Subcutaneous adipose tissue (tissue), 4 donors: ENCODE data around the gene TNFRSF21. TPM values are rescaled to one million over a fixed set of nuclear protein-coding genes. Genes with fewer than 3 reads are reported as not detected.

Experiments
- total RNA-seq, 4 donors: library from RNA; depleted of rRNA; stranded (reverse); fragments of >200 nt; gene quantifications; one replicate each; pipeline ENCODE4 v1.1.0, GENCODE V29; 2016
- TF ChIP-seq, protein P1 (sequence below): fragments of 450-650 bp; IDR thresholded peaks from one replicate; pipeline ENCODE4 v1.5.1; 2016; ENCODE audit warnings: low read depth, mild to moderate bottlenecking, control low read depth, antibody characterized with exemption, moderate library complexity

Gene TNFRSF21
- total RNA-seq, 4 donors from 2014 or later, result 11.7 to 42.0 (median 20.1) TPM

DNA sequence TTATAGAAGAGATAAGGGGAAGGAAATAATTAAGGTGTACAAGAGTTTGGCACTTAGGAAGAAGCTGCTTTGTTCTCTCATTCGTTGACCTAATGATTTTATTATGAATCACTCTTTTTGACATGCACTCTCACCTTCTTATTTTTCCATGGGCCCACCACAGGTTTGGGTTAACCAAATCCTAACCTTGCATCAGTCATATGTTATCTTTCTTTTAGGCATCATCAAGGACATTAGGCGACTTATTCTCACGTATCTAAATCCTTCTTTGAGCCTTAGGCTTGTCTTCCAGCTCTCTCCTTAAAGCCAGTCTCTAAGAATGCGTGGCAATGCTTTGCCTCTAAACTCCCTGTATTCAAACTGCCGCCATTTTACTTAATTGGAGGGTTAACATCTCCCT is 58.3 kb downstream of the TNFRSF21 start:
- TF ChIP-seq, protein P1, sequence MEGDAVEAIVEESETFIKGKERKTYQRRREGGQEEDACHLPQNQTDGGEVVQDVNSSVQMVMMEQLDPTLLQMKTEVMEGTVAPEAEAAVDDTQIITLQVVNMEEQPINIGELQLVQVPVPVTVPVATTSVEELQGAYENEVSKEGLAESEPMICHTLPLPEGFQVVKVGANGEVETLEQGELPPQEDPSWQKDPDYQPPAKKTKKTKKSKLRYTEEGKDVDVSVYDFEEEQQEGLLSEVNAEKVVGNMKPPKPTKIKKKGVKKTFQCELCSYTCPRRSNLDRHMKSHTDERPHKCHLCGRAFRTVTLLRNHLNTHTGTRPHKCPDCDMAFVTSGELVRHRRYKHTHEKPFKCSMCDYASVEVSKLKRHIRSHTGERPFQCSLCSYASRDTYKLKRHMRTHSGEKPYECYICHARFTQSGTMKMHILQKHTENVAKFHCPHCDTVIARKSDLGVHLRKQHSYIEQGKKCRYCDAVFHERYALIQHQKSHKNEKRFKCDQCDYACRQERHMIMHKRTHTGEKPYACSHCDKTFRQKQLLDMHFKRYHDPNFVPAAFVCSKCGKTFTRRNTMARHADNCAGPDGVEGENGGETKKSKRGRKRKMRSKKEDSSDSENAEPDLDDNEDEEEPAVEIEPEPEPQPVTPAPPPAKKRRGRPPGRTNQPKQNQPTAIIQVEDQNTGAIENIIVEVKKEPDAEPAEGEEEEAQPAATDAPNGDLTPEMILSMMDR, result no peak

DNA sequence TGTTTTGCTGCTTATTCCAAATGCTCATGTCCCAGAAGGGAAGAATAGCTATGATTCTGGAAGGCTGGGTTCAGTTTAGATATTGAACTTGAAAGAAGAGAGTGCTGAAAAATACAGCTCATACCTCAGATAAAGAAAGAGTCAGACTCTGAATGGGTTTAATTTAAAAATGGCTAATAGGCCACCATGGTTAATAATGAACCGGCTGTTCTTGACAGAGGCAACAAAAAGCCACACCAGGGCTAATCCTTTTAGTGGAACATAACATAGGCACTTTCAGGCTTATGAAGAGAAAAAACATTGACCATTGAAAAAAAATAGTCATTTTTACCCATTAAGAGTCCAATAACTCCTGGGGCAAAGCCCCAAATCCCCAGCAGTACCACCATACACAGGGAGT is 59.4 kb downstream of the TNFRSF21 start:
- TF ChIP-seq, protein P1, result no peak

DNA sequence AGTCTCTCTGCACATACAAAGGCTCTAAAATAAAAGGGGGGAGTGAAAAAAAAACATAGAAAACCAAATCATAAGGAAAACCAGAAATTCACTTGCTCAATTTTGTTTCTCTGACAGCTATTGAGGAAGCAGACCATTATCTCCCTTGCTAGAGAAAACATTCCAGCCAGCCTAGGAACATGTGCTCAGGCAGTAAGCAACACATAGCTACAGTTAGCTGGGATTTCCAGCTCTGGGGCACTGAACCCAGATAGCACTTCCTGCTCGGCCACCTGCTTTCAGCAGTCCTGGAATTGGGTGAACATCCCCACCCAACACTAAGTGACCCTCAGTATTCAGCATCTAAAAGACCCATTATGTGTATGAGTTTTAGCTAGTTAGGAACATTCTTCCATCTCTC is 61.3 kb downstream of the TNFRSF21 start:
- TF ChIP-seq, protein P1, result no peak

DNA sequence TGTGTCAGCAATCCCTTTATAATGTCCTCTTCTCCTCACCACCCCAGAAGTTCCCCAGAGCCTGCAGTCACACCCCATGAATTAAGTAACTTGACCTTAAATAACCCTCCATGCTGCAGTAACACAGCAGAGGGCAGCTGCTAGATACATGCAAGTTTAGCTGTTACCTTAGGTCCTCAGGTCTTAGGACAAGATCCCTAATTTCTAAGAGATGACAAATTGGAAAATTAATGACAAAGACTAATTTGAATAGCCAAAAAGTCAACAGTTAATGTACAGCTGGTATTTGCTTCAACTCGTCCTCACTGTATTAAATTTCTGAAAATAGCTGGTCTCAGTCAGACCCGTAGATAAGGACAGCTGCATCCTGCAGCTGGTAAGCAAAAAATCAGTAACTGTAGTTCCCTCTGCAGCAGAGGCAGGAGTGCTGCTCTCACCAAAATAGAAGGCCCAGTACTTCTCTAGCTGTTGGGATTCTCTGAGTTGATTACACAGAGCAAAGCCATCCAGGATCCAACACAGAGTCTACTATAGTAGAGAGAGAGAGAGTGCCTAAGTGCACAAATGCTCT is 62.4 kb downstream of the TNFRSF21 start:
- TF ChIP-seq, protein P1, result no peak

DNA sequence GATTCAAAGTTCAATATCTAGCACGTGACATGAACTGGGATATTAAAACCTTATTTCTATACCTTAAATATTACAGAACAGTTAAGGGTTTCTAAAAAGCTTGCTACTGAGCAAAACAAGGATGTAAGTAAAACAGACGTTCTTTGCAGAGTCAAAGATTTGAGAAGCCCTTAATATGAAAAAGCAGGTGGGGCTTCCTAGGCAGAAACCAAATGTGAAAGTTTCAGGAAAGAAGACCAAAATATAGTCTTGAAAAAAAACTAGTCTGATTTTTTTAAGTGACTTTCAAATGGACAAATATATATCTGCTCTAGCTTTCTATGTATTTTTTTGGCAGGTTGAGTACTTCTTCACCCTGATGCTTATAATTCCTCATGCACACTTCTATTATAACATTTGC is 63.2 kb downstream of the TNFRSF21 start:
- TF ChIP-seq, protein P1, result no peak

DNA sequence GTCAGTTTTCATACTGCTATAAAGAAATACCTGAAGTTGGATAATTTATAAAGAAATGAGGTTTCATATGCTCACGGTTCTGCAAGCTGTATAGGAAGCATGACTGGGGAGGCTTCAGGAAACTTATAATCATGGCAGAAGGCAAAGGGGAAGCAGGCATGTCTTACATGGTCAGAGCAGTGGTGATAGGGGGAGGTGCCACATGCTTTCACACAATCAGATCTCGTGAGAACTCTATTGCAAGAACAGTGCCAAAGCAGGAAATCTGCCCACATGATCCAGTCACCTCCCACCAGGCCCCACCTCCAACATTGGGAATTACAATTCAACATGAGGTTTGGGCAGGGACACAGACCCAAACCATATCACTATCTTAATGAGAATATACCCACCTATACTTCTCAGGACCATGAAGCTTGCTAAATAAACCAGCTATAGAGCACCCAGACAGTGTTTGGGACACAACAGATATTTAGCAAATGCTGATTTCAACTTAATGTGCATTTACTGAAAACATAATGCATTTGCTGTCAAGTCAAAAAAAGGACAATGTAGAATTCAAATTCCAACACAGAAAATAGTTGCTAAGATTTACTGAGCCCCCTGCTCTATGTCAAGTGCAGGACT is 63.8 kb downstream of the TNFRSF21 start:
- TF ChIP-seq, protein P1, result no peak

DNA sequence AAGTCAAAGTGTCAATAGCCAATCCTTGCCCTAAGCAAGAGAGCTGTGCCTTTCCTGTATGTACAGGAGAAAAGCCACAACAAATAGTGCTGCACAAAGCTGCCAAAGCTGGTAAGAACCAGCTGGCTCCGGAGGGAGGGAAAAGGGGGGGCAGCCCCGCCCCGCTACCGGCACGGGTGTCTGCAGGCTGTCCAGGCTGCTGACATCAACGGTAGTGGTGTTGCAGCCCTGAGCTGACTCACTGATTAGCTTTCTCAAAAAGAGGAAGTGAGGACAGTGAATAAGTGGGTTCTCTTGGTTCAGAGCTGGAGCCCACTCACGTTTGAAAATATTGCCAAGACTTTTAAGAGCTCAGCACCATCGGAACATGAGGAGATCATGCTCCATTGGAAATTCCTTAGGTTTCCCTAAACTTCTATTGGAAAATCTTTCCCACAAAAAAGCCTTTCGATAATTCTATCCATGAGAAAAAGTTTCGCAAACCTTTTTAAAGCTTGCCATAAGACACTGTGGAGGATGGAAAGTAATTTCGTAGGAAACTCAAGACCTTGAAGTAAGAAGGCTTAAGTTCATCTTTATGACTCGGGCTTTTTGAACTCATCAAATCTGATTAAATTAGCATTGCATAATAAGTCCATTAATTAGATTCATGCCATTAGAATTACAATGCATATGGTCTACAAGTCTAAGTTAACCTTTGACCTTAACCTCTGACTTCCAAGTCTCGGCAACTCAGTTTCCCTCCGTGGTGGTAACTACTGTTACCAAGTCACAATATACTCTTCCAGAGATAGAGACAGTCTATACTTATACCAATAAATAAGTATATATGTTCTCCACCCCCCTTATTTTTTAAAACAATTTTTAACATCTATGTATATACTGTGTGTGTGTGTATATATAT is 67.0 kb downstream of the TNFRSF21 start:
- TF ChIP-seq, protein P1, result no peak
